ENCODE measurements around the gene PELI2.

DNA sequence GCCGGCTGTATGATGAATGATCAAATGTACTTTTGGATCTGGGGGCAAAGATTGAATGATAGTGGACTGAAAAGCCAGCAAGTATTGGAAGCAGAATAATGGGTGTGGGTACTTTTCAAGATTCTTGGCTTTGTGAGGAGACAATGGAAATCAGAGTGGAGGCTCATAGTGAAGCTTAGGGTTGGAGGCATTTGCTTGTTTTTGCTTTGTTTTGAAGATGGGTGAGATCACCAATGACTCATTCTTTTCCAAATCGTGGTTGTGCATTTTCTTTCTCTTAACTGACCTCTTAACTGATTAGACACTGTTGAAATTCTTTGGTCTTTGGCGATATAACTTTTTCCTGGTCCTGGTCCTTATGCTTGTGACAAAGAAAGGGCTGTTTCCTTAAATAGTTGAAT, 54.4 kb downstream of the PELI2 start:
- TF ChIP-seq POLR2A (IDR thresholded peaks at IDR 0.05; ENCODE audit: low read length) = no peak
- no peak for TF ChIP-seq GATA1 (IDR thresholded peaks at IDR 0.05; ENCODE audit: low read depth, low read length)
